Esophagus squamous epithelium (tissue), 5 donors: ENCODE data around the gene PIMREG. TPM values are rescaled to one million over a fixed set of nuclear protein-coding genes. Genes with fewer than 3 reads are reported as not detected.

Source experiments
- DNase-seq: peaks from one replicate; lab custom pipeline; 2025; lab: John Stamatoyannopoulos, UW
- H3K27ac ChIP-seq, 4 donors: fragments of 200-600 bp; sonication (generic); one replicate each; pipeline ENCODE4 v1.5.1; 2016 to 2019; ENCODE audit warnings: mild to moderate bottlenecking in 1 of 4
- H3K27me3 ChIP-seq, 4 donors: fragments of 200-600 bp; sonication (generic); 1 replicate in 3 of 4; 2 replicates in 1 of 4; pipeline versions ENCODE4 v1.5.1 to v1.6.0; 2017 to 2021; ENCODE audit warnings: antibody characterized with exemption in 1 of 4
- H3K36me3 ChIP-seq, 3 donors: fragments of 200-600 bp; sonication (generic); one replicate each; pipeline ENCODE4 v1.5.1; 2016 to 2019
- H3K4me1 ChIP-seq, 3 donors: fragments of 200-600 bp; sonication (generic); one replicate each; pipeline ENCODE4 v1.5.1; 2017 to 2019
- H3K4me3 ChIP-seq, 4 donors: fragments of 200-600 bp; sonication (generic); 1 replicate in 3 of 4; 2 replicates in 1 of 4; pipeline ENCODE4 v1.5.1; 2016 to 2019; ENCODE audit warnings: mild to moderate bottlenecking in 2 of 4, moderate library complexity in 1 of 4
- H3K9me3 ChIP-seq, 3 donors: fragments of 200-600 bp; sonication (generic); one replicate each; pipeline ENCODE4 v1.5.1; 2016 to 2019
- CTCF ChIP-seq, 6 experiments: fragments of 450-650 bp in 4 of 6; fragments of 200-600 bp in 2 of 6; sonication (generic) in 2 of 6; IDR thresholded peaks; one replicate each; pipeline ENCODE4 v1.5.1; 2016 to 2019; ENCODE audit warnings: antibody characterized with exemption in 6 of 6, mild to moderate bottlenecking in 4 of 6, moderate library complexity in 4 of 6
- POLR2A ChIP-seq, 4 donors: fragments of 450-650 bp; IDR thresholded peaks; one replicate each; pipeline ENCODE4 v1.6.1; 2017; ENCODE audit warnings: antibody characterized with exemption in 4 of 4, mild to moderate bottlenecking in 4 of 4, moderate library complexity in 3 of 4
- WGBS, 2 donors: methylation state at CpG; one replicate each; pipeline ENCODE4 v1.1.5; 2018; 5-methylcytosine and 5-hydroxymethylcytosine counted together
- intact Hi-C: fragments of 100-400 bp; cut with DNase I; formaldehyde crosslinking; loops from one replicate; pipeline ENCODE4 v1.15.0; 2022
- total RNA-seq, 4 donors: library from RNA; depleted of rRNA; stranded (reverse); fragments of >200 nt; gene quantifications; one replicate each; pipeline ENCODE4 v1.1.0, GENCODE V29; 2016
- donor health status: DM: yes; HTN: yes; CAD: no.

Gene PIMREG
- total RNA-seq, 4 donors from 2014 or later, result 3.6 to 7.2 (median 5.2) TPM

GRCh38 chr17:6460531-6461161, 16.4 kb downstream of the PIMREG start:
- no peaks in the 10 kb centered on the region for H3K27me3 ChIP-seq
- H3K36me3 ChIP-seq, result peaks cover 0 to 68% (median 3%) of the 10 kb centered on the region in 3 donors
- 69 to 83% methylated on average over 4 to 9 of the region's 9 CpGs for WGBS, 2 donors
- H3K27ac ChIP-seq, result no peak overlapping the region
- peaks cover 4 to 20% (median 5%) of the 10 kb centered on the region in 3 donors for H3K4me1 ChIP-seq
- TF ChIP-seq POLR2A (IDR thresholded peaks at IDR 0.05) (no peak), CTCF (IDR thresholded peaks at IDR 0.05) (no peak)
- intact Hi-C loops, result loop anchor here (10.0 kb wide), 1 partner anchor 174 kb away; no protein-coding TSS in a partner anchor
- no peaks in the 10 kb centered on the region for H3K9me3 ChIP-seq
- DNase-seq, result no peak
- H3K4me3 ChIP-seq, result no peak overlapping the region

- intact Hi-C loops, result loop anchor here (10.0 kb wide), 1 partner anchor 174 kb away; no protein-coding TSS in a partner anchor
- no peaks in the 10 kb centered on the region for H3K27me3 ChIP-seq
- no peak for DNase-seq
- H3K36me3 ChIP-seq, result peaks cover 0 to 74% (median 3%) of the 10 kb centered on the region in 3 donors
- no peak for TF ChIP-seq CTCF (IDR thresholded peaks at IDR 0.05)
- TF ChIP-seq POLR2A (IDR thresholded peaks at IDR 0.05), result no peak
- H3K9me3 ChIP-seq, result no peaks in the 10 kb centered on the region
- H3K4me1 ChIP-seq, result peaks cover 4 to 18% (median 5%) of the 10 kb centered on the region in 3 donors
- no peak overlapping the region for H3K27ac ChIP-seq
- WGBS, 2 donors, result 88 to 100% methylated on average over 3 of the region's 14 CpGs
- H3K4me3 ChIP-seq, result no peak overlapping the region
Measured at GRCh38 chr17:6461246-6461645, 17.0 kb downstream of the PIMREG start.

GRCh38 chr17:6461792-6462524, 17.7 kb downstream of the PIMREG start:
- TF ChIP-seq POLR2A (IDR thresholded peaks at IDR 0.05), result no peak
- TF ChIP-seq CTCF (IDR thresholded peaks at IDR 0.05), result no peak
- peaks cover 4 to 16% (median 5%) of the 10 kb centered on the region in 3 donors for H3K4me1 ChIP-seq
- no peaks in the 10 kb centered on the region for H3K9me3 ChIP-seq
- 72 to 85% methylated on average over 10 of the region's 10 CpGs for WGBS, 2 donors
- no peak overlapping the region for H3K4me3 ChIP-seq
- peaks cover 0 to 81% (median 3%) of the 10 kb centered on the region in 3 donors for H3K36me3 ChIP-seq
- H3K27ac ChIP-seq, result no peak overlapping the region
- DNase-seq, result no peak
- no peaks in the 10 kb centered on the region for H3K27me3 ChIP-seq
- intact Hi-C loops, result loop anchor here (10.0 kb wide), 1 partner anchor 173 kb away; no protein-coding TSS in a partner anchor

- H3K27me3 ChIP-seq, result no peaks in the 10 kb centered on the region
- WGBS, 2 donors, result 94 to 100% methylated on average over 2 of the region's 2 CpGs
- no peak overlapping the region for H3K27ac ChIP-seq
- intact Hi-C loops, result loop anchor here (10.0 kb wide), 1 partner anchor 172 kb away; no protein-coding TSS in a partner anchor
- H3K36me3 ChIP-seq, result peaks cover 0 to 88% (median 3%) of the 10 kb centered on the region in 3 donors
- no peaks in the 10 kb centered on the region for H3K9me3 ChIP-seq
- no peak for DNase-seq
- H3K4me3 ChIP-seq, result no peak overlapping the region
- no peak for TF ChIP-seq POLR2A (IDR thresholded peaks at IDR 0.05)
- TF ChIP-seq CTCF (IDR thresholded peaks at IDR 0.05), result no peak
- H3K4me1 ChIP-seq, result peaks cover 0 to 8% (median 1%) of the 10 kb centered on the region in 3 donors
Measured at GRCh38 chr17:6462692-6463091, 18.4 kb downstream of the PIMREG start.
